ENCODE measurements around the gene LYRM9.
"Not testable (repeated sequence)": the region's sequence is repeated elsewhere in the genome, so short reads cannot be mapped to it uniquely, and the experiment has no call there.

LYRM9 gene

GRCh38 chr17:27837769-27838168, 55.4 kb downstream of the LYRM9 start:
- DNase-seq, result not testable (repeated sequence)

- DNase-seq, result no peak
Measured at GRCh38 chr17:27836651-27837050, 56.5 kb downstream of the LYRM9 start.

GRCh38 chr17:27834571-27834970, 58.6 kb downstream of the LYRM9 start:
- no peak for DNase-seq

- no peak for DNase-seq
Measured at GRCh38 chr17:27832831-27833230, 60.3 kb downstream of the LYRM9 start.

GRCh38 chr17:27829888-27830287, 63.3 kb downstream of the LYRM9 start:
- DNase-seq, result not testable (repeated sequence)

GRCh38 chr17:27829143-27829711, 63.9 kb downstream of the LYRM9 start:
- DNase-seq, result not testable (repeated sequence)

Measured in CD4-positive, alpha-beta T cell treated with Interleukin-21 for 1 hour (primary cell).